Measurements from ENCODE around the gene RAD23A. TPM values are rescaled to one million over a fixed set of nuclear protein-coding genes. Genes with fewer than 3 reads are reported as not detected.
A peak's percentile ranks its signal among the peaks of the same experiment; 100 is the strongest.

Gene RAD23A
- total and polyA plus RNA-seq, 9 of the 15 experiments (the other 6 are each of a cell fraction or from before 2014, with no cell fraction given) = 9.5 to 181 (median 101) TPM

- TF ChIP-seq CREB3 (tag; conservative IDR thresholded peaks at IDR 0.05; ENCODE audit: low read depth) (0 out of 2 replicates have a peak, but pooled peaks have one; percentile 61), ADNP (tag; IDR thresholded peaks at IDR 0.05) (no peak), ZBTB49 (CRISPR knock-in tag; IDR thresholded peaks at IDR 0.05; ENCODE audit: borderline replicate concordance) (no peak), CBFB (CRISPR knock-in tag; IDR thresholded peaks at IDR 0.05) (peak; percentile 96), ZNF280B (CRISPR knock-in tag; IDR thresholded peaks at IDR 0.05) (no peak), KLF6 (CRISPR knock-in tag; IDR thresholded peaks at IDR 0.05; ENCODE audit: borderline replicate concordance) (no peak), RBM34 (IDR thresholded peaks at IDR 0.05; ENCODE audit: borderline replicate concordance, insufficient read depth, low read length) (no peak), HDAC1 (IDR thresholded peaks at IDR 0.05) (peak in 1 of 2 experiments; percentile 70; a peak in 2 of 4 replicates), TAL1 (IDR thresholded peaks at IDR 0.05) (no peak), MTA3 (IDR thresholded peaks at IDR 0.05; ENCODE audit: borderline replicate concordance) (peak; percentile 99), SP2 (IDR thresholded peaks at IDR 0.05; ENCODE audit: extremely low read depth, low read depth, low read length, poor library complexity, severe bottlenecking) (no peak), ZFP91 (CRISPR knock-in tag; IDR thresholded peaks at IDR 0.05) (no peak), ASH1L (IDR thresholded peaks at IDR 0.05; ENCODE audit: borderline replicate concordance, low read depth, partially characterized antibody) (no peak), MYNN (IDR thresholded peaks at IDR 0.05) (no peak; the same call in 1 of the 2 replicates), MYNN (CRISPR knock-in tag; IDR thresholded peaks at IDR 0.05) (no peak), ZNF212 (CRISPR knock-in tag; IDR thresholded peaks at IDR 0.05) (no peak; the same call in 1 of the 2 replicates), BRD4 (IDR thresholded peaks at IDR 0.05) (no peak)
- TF ChIP-seq, protein P1, sequence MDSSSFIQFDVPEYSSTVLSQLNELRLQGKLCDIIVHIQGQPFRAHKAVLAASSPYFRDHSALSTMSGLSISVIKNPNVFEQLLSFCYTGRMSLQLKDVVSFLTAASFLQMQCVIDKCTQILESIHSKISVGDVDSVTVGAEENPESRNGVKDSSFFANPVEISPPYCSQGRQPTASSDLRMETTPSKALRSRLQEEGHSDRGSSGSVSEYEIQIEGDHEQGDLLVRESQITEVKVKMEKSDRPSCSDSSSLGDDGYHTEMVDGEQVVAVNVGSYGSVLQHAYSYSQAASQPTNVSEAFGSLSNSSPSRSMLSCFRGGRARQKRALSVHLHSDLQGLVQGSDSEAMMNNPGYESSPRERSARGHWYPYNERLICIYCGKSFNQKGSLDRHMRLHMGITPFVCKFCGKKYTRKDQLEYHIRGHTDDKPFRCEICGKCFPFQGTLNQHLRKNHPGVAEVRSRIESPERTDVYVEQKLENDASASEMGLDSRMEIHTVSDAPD (CRISPR knock-in tag; IDR thresholded peaks at IDR 0.05) = no peak
- TF ChIP-seq, protein P2, sequence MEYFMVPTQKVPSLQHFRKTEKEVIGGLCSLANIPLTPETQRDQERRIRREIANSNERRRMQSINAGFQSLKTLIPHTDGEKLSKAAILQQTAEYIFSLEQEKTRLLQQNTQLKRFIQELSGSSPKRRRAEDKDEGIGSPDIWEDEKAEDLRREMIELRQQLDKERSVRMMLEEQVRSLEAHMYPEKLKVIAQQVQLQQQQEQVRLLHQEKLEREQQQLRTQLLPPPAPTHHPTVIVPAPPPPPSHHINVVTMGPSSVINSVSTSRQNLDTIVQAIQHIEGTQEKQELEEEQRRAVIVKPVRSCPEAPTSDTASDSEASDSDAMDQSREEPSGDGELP (CRISPR knock-in tag; IDR thresholded peaks at IDR 0.05; ENCODE audit: borderline replicate concordance) = peak; percentile 90
These were observed at the start of gene RAD23A (continued) for GRCh38 chr19:12945479-12946091.

All from K562 (cell line).